Stimulated activated memory B cell treated with anti-CD40 and anti-IgM and Interleukin-4, amounts not matched to agents 10 μg/mL and 1 μg/mL and 100 μg/mL, for 72 hours (primary cell): ENCODE data around the gene FYN.

Experiments used
- ATAC-seq: fragments of 150-1000 bp; cut with Tn5 transposase; 2 replicates; pipeline ENCODE4 v1.10.0; 2021
- H3K27ac Mint-ChIP-seq: one replicate; pipeline ENCODE4 v1.8.0; 2022; ENCODE audit warnings: mild to moderate bottlenecking, mixed read lengths
- H3K27me3 Mint-ChIP-seq: one replicate; pipeline ENCODE4 v1.8.0; 2022; ENCODE audit warnings: mixed read lengths
- H3K36me3 Mint-ChIP-seq: one replicate; pipeline ENCODE4 v1.8.0; 2022; ENCODE audit warnings: mixed read lengths
- H3K4me1 Mint-ChIP-seq: one replicate; pipeline ENCODE4 v1.8.0; 2022; ENCODE audit warnings: mixed read lengths
- H3K4me3 Mint-ChIP-seq: one replicate; pipeline ENCODE4 v1.8.0; 2022; ENCODE audit warnings: mild to moderate bottlenecking, moderate library complexity, mixed read lengths
- H3K9me3 Mint-ChIP-seq: one replicate; pipeline ENCODE4 v1.8.0; 2022; ENCODE audit warnings: mixed read lengths

Gene FYN

GRCh38 chr6:111625099-111625416 lies 248.2 kb downstream of the FYN start:
- Mint-ChIP-seq H3K9me3 (peaks cover 4% of the 10 kb centered on the region), H3K36me3 (peaks cover 11% of the 10 kb centered on the region), H3K27me3 (peaks cover 12% of the 10 kb centered on the region), H3K4me1 (no peaks in the 10 kb centered on the region), H3K27ac (no peak overlapping the region), H3K4me3 (no peak overlapping the region)
- ATAC-seq = no peak

GRCh38 chr6:111624401-111625098 lies 248.7 kb downstream of the FYN start:
- H3K36me3 Mint-ChIP-seq = peaks cover 9% of the 10 kb centered on the region
- H3K9me3 Mint-ChIP-seq = peaks cover 3% of the 10 kb centered on the region
- peaks cover 12% of the 10 kb centered on the region for H3K27me3 Mint-ChIP-seq
- no peak for ATAC-seq
- H3K4me3 Mint-ChIP-seq = no peak overlapping the region
- no peak overlapping the region for H3K27ac Mint-ChIP-seq
- H3K4me1 Mint-ChIP-seq = no peaks in the 10 kb centered on the region

- Mint-ChIP-seq H3K36me3 (no peaks in the 10 kb centered on the region), H3K27me3 (peaks cover 12% of the 10 kb centered on the region), H3K4me1 (no peaks in the 10 kb centered on the region), H3K9me3 (no peaks in the 10 kb centered on the region), H3K4me3 (no peak overlapping the region), H3K27ac (no peak overlapping the region)
- ATAC-seq = no peak
These were observed 250.1 kb downstream of the FYN start for GRCh38 chr6:111623046-111623718.

GRCh38 chr6:111620169-111620568 lies 253.1 kb downstream of the FYN start:
- Mint-ChIP-seq H3K36me3 (no peaks in the 10 kb centered on the region), H3K27ac (no peak overlapping the region), H3K4me1 (no peaks in the 10 kb centered on the region), H3K4me3 (no peak overlapping the region), H3K9me3 (no peaks in the 10 kb centered on the region), H3K27me3 (peaks cover 21% of the 10 kb centered on the region)
- ATAC-seq = no peak

GRCh38 chr6:111618407-111618806 lies 254.8 kb downstream of the FYN start:
- peaks cover 33% of the 10 kb centered on the region for H3K27me3 Mint-ChIP-seq
- H3K36me3 Mint-ChIP-seq = no peaks in the 10 kb centered on the region
- H3K4me3 Mint-ChIP-seq = no peak overlapping the region
- no peaks in the 10 kb centered on the region for H3K9me3 Mint-ChIP-seq
- no peak overlapping the region for H3K27ac Mint-ChIP-seq
- no peaks in the 10 kb centered on the region for H3K4me1 Mint-ChIP-seq
- ATAC-seq = no peak

- Mint-ChIP-seq H3K27ac (no peak overlapping the region), H3K9me3 (peaks cover 4% of the 10 kb centered on the region), H3K4me3 (no peak overlapping the region), H3K36me3 (no peaks in the 10 kb centered on the region), H3K4me1 (no peaks in the 10 kb centered on the region), H3K27me3 (peaks cover 33% of the 10 kb centered on the region)
- no peak for ATAC-seq
These were observed 256.1 kb downstream of the FYN start for GRCh38 chr6:111617149-111617548.

- no peaks in the 10 kb centered on the region for H3K4me1 Mint-ChIP-seq
- ATAC-seq = no peak
- H3K4me3 Mint-ChIP-seq = no peak overlapping the region
- H3K27me3 Mint-ChIP-seq = peaks cover 32% of the 10 kb centered on the region
- peaks cover 5% of the 10 kb centered on the region for H3K9me3 Mint-ChIP-seq
- H3K36me3 Mint-ChIP-seq = no peaks in the 10 kb centered on the region
- H3K27ac Mint-ChIP-seq = no peak overlapping the region
These were observed 257.2 kb downstream of the FYN start for GRCh38 chr6:111615916-111616612.

- Mint-ChIP-seq H3K27me3 (peaks cover 21% of the 10 kb centered on the region), H3K9me3 (peaks cover 5% of the 10 kb centered on the region), H3K36me3 (no peaks in the 10 kb centered on the region), H3K4me1 (no peaks in the 10 kb centered on the region), H3K27ac (no peak overlapping the region), H3K4me3 (no peak overlapping the region)
- no peak for ATAC-seq
These were observed 258.2 kb downstream of the FYN start for GRCh38 chr6:111614833-111615582.

GRCh38 chr6:111612379-111612778 lies 260.9 kb downstream of the FYN start:
- Mint-ChIP-seq H3K36me3 (no peaks in the 10 kb centered on the region), H3K4me3 (no peak overlapping the region), H3K9me3 (peaks cover 5% of the 10 kb centered on the region), H3K4me1 (no peaks in the 10 kb centered on the region), H3K27ac (no peak overlapping the region), H3K27me3 (peaks cover 21% of the 10 kb centered on the region)
- no peak for ATAC-seq

- H3K4me1 Mint-ChIP-seq = peaks cover 5% of the 10 kb centered on the region
- H3K27ac Mint-ChIP-seq = no peak overlapping the region
- H3K9me3 Mint-ChIP-seq = peaks cover 5% of the 10 kb centered on the region
- H3K36me3 Mint-ChIP-seq = no peaks in the 10 kb centered on the region
- no peak overlapping the region for H3K4me3 Mint-ChIP-seq
- ATAC-seq = no peak
- peaks cover 17% of the 10 kb centered on the region for H3K27me3 Mint-ChIP-seq
These were observed 262.6 kb downstream of the FYN start for GRCh38 chr6:111610548-111611172.
